OCI-M1 (cell line): ENCODE data around the gene JMJD8.

ENCODE experiments used
- DNase-seq: peaks from one replicate; lab custom pipeline; 2025; lab: John Stamatoyannopoulos, UW

Gene JMJD8

DNA sequence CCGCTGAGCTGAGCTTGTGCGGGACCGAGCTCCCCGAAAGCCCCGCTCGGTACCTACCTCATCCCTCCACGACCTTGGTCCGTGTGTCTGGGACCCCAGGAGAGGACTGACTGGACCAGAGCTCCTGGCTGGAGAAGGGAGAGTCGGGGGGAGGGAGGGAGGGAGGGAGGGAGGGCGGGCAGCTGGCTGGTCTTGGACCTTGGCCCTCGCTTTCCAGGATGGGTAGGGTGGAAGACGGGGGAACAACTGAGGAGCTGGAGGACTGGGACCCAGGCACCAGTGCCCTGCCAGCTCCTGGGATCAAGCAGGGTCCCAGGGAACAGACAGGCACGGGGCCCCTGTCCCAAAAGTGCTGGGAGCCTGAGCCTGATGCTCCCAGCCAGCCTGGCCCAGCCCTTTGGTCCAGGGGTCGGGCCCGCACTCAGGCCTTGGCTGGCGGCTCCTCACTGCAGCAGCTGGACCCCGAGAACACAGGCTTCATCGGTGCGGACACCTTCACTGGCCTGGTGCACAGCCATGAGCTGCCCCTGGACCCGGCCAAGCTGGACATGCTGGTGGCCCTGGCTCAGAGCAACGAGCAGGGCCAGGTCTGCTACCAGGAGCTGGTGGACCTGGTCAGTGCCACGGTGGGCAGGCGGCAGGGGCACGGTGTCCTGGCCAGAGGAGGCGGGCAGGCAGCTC is 8.1 kb downstream of the JMJD8 start:
- DNase-seq, result no peak

DNA sequence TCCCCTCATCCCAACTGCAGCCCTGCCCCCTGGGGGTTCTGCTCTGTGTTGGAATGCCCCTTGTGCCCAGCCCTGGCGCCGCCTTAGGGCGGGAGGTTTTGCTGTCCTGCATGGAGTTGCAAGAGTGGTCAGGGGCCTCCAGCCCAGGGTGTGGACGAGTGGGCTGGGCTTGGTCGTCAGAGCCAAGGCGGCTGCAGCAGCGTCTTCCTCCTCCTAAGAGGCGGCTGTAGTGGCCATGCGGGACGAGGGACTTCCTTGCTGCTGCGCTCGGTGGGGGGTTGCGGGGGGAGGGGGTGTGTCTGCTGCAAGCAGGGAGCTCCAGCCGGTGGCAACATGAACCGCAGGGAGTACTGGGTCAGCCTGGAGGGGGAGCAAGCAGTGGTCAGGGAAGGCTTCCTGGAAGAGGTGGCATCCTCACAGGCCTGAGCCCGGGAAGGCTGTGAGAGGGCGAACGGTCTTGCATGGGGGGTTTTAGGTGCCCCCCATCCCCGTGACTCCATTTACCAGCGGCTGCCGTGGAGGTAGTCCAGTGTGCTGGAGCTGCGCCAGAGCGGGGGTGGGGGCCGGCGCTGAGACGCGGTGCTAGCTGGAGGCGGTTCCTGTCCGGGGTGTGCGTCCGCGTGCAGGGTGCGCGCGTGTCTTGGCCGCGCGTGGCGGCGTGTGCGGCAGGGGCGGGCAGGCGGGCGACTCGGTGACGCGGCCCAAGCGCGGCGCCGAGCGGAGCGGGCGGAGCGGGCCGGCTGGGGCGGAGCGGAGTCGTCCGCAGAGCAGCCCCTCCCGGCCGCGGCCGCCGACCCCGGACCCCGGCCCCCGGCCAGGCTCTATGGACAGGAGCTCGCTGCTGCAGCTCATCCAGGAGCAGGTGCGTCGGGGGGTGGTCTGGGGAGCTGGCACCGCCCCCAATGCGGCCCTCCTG is 8.9 kb downstream of the JMJD8 start, which contains the start of gene RHBDL1:
TSS of gene RHBDL1 (plus strand) at position 704 of the 916 bp plus-strand sequence. CDS start at position 824, 120 bp downstream.
- DNase-seq, result no peak

DNA sequence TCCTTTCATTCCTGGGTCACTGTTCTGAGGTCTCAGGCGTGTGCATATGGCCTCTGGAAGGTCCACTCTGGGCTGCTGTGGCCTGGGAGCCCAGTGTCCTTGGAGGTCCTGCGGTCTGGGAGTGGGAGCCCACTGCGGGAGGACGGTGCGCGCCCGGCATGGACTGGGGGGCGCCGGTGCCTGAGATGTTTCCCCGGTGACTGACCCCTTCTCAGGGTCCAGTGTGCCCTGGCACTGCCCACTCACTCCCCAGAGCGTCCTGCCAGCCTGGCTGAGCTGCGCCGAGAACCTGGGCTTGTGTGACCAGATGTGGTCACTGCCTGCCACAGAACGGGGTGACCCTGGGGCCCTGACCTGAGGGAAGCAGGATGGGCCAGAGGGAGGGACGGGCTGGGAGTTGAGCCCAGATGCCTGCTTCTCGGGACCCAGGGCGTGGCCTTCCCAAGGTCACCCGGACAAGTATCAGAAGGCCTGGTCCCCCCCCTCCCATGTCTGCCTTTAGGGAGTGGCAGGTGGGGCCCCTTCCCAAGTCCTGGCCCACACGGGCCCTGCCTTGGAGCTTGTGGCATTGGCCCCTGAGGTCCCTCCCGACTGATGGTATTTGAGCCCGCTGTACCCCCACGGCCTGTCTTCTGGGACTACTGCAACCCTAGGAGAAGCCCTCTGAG is 9.8 kb downstream of the JMJD8 start:
- DNase-seq, result no peak

DNA sequence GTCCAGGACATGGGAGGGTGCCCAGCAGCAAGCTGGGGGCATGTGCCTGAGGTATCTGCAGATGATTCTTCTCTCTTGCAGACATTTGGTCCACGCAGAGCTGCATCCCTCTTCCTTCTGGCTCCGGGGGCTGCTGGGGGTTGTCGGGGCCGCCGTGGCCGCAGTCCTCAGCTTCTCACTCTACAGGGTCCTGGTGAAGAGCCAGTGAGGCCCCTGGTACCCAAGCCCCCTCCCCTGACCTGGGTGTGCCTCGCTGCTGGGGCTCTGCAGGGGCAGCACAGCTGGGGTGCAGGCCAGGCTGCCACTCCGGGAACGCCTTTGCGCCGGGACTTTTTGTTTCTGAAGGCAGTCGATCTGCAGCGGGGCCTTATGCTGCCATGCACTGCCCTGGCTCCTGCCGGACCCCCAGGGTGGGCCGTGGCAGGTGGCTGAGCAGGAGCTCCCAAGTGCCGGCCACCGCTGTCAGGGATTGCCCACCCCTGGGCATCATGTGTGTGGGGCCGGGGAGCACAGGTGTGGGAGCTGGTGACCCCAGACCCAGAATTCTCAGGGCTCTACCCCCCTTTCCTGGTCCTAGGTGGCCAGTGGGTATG is 10.6 kb downstream of the JMJD8 start:
- DNase-seq, result no peak

DNA sequence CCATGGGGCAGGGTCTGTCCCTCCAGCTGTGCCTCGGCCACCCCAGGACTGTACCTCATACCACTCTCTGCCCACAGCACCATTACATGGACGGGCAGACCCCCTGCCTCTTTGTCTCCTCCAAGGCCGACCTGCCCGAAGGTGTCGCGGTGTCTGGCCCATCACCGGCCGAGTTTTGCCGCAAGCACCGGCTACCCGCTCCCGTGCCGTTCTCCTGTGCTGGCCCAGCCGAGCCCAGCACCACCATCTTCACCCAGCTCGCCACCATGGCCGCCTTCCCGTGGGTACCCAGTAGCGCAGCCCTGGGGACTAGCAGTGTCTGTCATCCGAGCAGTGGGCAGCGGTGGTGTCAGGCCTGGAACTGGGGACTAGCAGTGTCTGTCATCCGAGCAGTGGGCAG is 11.3 kb downstream of the JMJD8 start:
- DNase-seq, result no peak

DNA sequence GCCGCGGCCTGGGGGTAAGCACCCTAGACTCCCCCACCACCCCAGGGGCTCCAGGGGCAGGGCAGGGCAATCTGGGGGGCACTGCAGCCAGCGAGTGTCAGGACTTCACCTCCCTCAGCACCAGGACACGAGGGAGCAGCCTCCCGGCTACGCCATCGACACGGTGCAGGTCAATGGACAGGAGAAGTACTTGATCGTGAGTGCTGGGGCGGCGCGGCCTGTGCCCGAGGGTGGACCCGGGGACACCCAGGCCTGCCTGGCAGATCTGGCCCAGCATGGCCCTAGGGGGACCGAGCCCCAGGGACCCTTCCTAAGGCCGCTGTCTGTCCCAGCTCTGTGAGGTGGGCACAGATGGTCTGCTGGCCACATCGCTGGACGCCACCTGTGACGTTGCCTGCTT is 11.8 kb downstream of the JMJD8 start:
- no peak for DNase-seq

DNA sequence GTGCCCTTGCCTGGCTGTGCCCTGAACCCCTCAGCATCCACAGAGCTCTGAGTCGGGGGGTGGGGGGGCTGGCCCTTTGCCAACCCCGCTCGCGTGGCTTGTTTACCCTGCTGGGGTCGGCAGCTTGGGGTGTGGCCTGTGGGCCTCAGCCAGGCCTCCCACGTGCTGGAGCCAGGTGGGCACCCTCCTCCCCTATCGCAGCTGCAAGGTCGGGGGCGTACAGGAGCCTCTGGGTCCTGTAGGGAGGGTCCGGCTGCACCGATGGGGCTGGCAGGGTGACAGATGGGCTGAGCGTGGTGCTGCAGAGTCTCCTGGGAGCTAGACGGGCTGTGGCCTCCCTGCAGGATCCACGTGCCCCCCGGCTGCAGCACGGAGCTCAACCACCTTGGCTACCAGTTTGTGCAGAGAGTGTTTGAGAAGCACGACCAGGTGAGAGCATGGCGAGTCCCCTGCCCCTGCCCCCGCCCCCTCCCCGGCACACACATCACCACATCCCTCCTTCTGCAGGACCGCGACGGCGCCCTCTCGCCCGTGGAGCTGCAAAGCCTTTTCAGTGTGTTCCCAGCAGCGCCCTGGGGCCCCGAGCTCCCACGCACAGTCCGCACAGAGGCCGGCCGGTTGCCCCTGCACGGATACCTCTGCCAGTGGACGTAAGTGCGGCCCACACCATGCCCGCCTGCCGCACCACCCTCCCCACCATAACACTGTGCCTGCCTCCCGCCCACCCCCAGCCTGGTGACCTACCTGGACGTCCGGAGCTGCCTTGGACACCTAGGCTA is 12.6 kb downstream of the JMJD8 start:
- DNase-seq, result no peak

DNA sequence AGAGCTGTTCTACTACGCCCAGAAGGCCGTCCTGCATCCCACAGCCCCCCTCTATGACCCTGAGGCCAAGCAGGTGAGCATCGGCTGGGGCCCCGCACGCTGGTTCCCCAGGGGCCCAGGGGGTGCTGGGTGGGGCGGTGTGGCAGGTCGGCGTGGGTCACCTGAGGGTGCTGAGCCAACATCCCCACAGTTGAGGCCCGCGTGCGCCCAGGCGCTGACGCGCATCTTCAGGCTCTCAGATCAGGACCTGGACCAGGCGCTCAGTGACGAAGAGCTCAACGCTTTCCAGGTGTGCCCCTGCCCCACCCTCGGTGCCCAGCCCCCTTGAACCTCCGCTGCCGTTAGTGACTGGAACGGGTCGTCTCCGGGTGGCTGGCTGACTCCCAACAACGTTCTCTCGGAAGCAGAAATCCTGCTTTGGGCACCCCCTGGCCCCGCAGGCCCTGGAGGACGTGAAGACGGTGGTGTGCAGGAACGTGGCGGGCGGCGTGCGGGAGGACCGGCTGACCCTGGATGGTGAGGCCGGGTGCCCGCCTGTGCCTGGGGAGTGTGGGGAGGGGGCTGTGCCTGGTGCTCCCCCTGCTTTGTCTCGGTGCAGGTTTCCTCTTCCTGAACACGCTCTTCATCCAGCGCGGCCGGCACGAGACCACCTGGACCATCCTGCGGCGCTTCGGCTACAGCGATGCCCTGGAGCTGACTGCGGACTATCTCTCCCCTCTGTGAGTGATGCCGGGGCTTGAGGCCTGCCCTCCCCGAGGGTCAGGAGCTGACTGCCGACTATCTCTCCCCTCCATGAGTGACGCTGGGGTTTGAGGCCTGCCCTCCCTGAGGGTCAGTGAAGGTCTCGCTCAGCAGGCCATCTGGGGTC is 13.4 kb downstream of the JMJD8 start:
- no peak for DNase-seq

DNA sequence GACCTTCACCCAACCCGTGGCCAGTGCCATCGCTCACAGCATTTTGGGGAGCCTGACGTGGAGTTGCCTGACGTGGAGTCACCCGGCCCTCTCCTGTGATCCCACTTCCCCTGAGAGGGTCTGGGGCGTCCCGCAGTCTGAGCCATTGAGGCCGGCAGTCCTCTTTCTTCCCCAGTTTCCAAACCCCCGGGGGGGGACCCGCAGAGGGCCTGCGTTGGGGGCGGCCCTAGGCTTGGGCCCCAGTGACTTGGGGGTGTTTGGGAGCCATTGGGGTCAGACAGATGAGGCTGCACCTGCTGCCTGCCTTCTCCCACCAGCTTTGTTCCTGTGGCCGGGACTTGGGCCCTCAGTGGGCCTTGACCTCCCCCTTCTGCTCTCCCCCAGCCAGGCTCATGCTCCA is 14.5 kb downstream of the JMJD8 start:
- no peak for DNase-seq

DNA sequence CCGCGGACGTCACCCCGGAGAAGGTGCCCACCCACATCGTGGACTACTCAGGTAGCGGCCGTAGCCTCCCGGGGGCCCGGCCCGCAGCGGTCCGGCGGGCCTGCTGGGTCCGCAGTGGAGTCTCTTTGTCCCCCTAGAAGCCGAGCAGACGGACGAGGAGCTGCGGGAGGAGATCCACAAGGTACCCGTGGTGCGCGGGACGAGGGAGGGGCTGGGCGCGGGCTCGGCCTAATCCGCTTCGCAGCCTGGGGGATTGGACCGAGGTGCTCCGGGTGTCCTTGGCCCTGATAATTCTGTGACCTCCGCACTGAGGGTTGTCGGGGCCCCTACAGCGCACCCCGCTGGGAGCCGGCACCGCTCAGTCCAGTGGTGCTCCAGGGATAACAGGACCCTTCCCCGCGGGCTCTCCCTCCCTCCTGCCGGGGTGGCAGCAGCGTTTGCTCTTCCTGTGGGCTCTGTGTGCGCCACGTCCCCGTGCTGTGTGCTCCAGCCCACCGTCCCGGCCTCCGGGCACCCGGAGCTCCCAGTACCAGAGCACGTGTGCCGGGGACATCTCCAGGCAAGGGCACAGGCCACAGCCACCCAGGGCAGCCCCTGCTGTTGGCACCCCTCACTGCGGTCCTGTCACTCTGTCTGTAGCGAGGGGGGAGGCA is 15.5 kb downstream of the JMJD8 start:
- DNase-seq, result peak; percentile 11

DNA sequence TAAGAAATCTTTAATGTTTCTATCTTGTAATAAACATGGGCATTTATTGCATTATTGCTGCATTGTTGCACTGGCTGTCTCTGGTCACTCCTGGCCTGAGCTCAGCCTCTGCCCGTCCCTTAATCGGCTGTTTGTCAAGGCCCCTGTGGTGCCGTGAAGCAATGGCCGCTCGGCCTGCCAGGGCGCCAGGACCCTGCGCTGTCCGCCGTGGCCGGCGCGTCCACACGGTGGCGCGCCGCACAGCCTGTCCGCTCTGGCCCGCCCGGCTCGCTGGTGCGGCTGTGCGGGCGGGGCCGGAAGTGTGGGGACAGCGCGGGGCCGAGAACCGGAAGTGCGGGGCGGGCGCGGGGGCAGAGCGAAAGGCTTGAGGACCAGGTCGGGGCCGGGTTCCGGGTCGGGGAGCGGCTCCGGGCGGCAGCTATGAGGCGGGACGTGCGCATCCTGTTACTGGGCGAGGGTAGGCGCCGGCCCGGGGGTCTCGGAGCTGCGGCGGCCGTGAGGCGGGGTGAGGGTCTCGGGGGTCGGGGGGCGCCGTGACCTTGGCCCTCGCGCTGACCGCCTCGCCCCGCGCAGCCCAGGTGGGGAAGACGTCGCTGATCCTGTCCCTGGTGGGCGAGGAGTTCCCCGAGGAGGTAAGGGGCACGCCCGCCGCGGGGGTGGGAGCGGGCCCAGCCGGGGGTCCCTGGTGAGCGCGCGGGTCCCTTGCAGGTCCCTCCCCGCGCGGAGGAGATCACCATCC is 16.2 kb downstream of the JMJD8 start, which contains the start of gene RHOT2:
TSS of gene RHOT2 (plus strand) at position 353 of the 739 bp plus-strand sequence. CDS start at position 421, 68 bp downstream.
- peak; percentile 96 for DNase-seq

DNA sequence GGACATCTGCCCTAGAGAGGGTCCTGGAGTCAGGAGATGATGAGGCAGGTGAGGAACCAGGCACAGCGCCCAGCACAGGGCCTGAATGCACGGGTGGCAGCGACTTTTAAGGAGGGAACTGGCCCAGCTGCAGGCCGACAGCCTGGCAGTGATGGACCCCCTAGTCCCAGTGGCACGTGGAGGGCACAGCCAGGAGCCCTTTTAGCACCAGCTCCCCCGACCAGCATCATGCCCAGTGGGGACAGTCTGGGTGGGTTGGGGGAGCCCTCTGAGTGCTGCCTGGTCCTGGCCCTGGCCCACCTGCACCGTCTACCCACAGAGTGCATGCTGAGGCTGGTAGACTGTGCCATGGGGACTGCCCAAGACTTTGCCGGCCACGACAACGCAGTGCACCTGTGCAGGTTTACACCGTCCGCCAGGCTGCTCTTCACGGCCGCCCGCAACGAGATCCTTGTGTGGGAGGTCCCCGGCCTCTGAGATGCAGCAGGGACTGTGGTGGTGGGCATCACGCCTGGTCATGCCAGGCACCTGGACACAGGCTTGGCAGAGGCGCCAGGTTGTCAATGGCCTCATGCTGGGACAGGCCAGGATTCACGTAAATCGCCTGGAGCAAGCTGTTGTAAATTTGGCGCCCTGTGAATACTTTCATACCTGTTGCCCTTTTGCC is 16.9 kb downstream of the JMJD8 start:
- DNase-seq, result no peak

DNA sequence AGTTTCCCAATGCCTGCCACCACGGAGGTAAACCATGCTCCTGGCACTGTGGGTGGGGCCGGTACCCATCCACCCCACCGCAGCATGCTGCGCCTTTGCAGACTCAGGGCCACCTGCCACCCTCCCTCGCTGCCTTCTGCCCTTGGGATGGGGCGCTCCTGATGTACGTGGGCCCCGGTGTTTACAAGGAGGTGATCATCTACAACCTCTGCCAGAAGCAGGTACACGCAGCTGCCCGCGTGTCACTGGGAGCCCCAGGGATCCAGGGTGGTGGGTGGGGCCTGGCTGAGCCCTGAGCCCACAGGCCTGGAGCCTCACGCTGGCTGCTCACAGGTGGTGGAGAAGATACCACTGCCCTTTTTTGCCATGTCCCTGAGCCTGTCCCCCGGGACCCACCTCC is 17.6 kb downstream of the JMJD8 start:
- DNase-seq, result no peak

DNA sequence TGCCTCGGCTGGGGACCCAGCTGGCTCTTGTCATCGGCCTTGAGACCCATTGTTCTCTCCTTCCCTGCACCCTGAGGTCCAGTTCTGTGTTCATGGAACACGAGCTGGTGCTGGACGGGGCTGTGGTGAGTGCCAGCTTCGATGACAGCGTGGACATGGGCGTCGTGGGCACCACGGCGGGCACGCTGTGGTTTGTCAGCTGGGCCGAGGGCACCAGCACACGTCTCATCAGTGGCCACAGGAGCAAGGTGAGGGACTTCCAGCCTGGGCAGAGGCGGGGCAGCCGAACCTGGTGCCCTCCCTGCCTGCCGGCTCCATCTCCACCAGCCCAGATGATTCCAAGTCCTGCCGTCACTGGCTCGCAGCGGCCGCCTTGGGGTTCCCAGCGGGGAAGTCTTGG is 21.5 kb downstream of the JMJD8 start:
- DNase-seq, result no peak

DNA sequence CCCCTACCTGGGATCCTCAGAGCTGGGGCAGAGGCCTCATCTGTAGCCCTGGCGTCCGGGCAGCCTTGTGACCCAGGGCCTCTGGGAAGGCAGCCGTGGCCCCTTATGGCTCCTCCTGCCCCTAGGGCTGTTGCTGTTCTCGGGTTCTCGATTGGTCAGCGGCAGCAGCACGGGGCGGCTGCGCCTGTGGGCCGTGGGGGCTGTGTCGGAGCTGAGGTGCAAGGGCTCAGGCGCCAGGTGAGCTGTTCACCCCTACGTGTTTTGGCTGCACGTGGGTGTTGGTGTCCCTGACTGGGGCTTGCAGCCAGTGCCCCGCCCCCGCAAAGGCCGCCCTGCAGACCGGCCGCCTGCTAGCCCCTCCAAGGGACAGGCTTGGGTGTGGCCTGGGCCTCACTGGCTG is 22.0 kb downstream of the JMJD8 start:
- DNase-seq, result no peak

DNA sequence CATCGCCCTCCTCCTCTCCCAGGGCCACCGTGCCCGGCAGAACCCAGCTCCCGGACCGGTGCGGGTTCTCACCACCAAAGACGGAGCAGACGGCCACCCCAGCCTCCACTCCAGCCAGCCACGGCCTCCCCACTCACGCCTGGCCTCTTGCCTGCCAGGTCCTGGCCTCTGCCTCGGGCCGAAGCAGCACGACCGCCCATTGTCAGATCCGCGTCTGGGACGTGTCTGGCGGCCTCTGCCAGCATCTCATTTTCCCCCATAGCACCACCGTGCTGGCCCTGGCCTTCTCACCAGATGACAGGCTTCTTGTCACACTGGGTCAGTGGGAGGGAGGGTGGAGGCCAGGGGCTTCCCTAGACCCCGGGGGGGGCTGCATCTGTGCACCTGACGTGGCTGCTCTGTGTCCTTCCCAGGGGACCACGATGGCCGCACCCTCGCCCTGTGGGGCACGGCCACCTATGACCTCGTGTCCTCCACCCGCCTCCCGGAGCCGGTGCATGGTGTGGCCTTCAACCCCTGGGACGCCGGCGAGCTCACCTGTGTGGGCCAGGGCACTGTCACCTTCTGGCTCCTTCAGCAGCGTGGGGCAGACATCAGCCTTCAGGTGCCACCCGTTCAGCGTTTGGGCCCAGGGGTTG is 22.8 kb downstream of the JMJD8 start:
- DNase-seq, result no peak

DNA sequence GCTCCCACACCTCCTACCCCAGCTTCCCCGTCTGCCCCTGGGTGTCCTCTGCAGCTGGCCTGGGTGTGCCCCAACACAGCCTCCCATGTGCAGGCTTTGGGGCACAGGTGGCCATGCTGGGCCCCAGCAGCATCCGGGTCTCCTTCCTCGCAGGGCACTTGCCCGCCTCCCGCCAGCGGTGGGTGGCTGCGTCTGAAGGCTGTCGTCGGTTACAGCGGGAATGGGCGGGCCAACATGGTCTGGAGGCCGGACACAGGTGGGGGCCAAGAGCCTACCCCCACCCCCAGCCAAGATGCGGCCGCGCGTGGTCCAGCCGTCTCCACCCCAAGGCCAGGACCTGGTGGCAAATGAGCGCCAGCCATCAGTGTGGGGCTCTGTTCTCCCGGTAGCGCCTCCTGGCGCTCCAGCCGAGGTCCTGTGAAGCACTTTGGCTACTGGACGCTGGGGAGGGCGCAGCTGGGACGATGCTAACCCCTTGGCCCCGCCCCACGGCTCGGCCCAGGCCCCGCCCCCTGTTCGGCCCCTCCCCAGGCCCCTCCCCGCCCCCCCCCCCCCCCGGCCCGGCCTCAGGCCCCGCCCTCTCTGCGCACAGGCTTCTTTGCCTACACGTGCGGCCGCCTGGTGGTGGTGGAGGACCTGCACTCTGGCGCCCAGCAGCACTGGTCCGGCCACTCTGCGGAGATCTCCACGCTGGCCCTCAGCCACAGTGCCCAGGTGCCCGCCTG is 23.5 kb downstream of the JMJD8 start:
- peak; percentile 92 for DNase-seq

DNA sequence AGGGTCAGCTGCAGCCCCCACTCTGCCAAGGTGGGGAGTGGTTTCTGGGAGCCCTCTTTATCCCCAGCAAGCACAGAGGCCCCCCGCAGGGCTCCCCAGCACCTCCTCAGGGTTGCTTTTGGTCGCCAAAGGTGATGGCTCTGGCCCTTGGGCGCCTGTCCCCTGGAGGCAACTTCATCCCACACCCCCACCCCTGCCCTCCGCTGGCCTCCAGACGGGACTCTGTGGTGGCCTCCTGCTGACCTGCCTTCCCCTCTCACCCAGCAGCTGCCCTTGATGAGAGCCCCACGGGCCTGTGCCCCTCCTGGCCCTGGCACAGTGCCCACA is 24.0 kb downstream of the JMJD8 start:
- DNase-seq, result no peak
